ENCODE results near the gene MORN1. TPM values are rescaled to one million over a fixed set of nuclear protein-coding genes. Genes with fewer than 3 reads are reported as not detected.
A peak's percentile ranks its signal among the peaks of the same experiment; 100 is the strongest.

Gene MORN1
- total RNA-seq, 1 donor from 2014 or later, result 9.0 TPM

- no peaks in the 10 kb centered on the region for H3K9me3 ChIP-seq
- H3K4me1 ChIP-seq, result peaks cover 13% of the 10 kb centered on the region
- TF ChIP-seq CTCF (IDR thresholded peaks at IDR 0.05), result no peak
- H3K27me3 ChIP-seq, result no peaks in the 10 kb centered on the region
- no peak overlapping the region for H3K27ac ChIP-seq
- H3K36me3 ChIP-seq, result no peaks in the 10 kb centered on the region
- ATAC-seq, result no peak
- H3K4me3 ChIP-seq, result no peak overlapping the region
- DNase-seq, result no peak
- intact Hi-C loops (cut with DNase I), result no loop called here
These were observed 66.6 kb downstream of the MORN1 start for GRCh38 chr1:2324553-2325366.

- Histone ChIP-seq H3K27me3 (no peaks in the 10 kb centered on the region), H3K4me1 (peaks cover 13% of the 10 kb centered on the region), H3K4me3 (no peak overlapping the region), H3K27ac (no peak overlapping the region), H3K36me3 (no peaks in the 10 kb centered on the region), H3K9me3 (no peaks in the 10 kb centered on the region)
- intact Hi-C loops (cut with DNase I), result no loop called here
- DNase-seq, result no peak
- no peak for TF ChIP-seq CTCF (IDR thresholded peaks at IDR 0.05)
- ATAC-seq, result no peak
These were observed 67.8 kb downstream of the MORN1 start for GRCh38 chr1:2323451-2323974.

- peaks cover 13% of the 10 kb centered on the region for H3K4me1 ChIP-seq
- no peaks in the 10 kb centered on the region for H3K36me3 ChIP-seq
- DNase-seq (no peak), ATAC-seq (peak; percentile 61)
- no peaks in the 10 kb centered on the region for H3K9me3 ChIP-seq
- peak overlapping the region; percentile 85 for H3K27ac ChIP-seq
- H3K4me3 ChIP-seq, result peak overlapping the region; percentile 21
- intact Hi-C loops (cut with DNase I), result no loop called here
- no peaks in the 10 kb centered on the region for H3K27me3 ChIP-seq
- TF ChIP-seq CTCF (IDR thresholded peaks at IDR 0.05), result no peak
These were observed 68.7 kb downstream of the MORN1 start for GRCh38 chr1:2322581-2323211.

- peak; percentile 80 for DNase-seq
- Histone ChIP-seq H3K4me1 (peaks cover 13% of the 10 kb centered on the region), H3K9me3 (no peaks in the 10 kb centered on the region), H3K36me3 (no peaks in the 10 kb centered on the region), H3K27me3 (no peaks in the 10 kb centered on the region), H3K27ac (peak overlapping the region; percentile 85), H3K4me3 (peak overlapping the region; percentile 21)
- TF ChIP-seq CTCF (IDR thresholded peaks at IDR 0.05), result peak; percentile 8
- intact Hi-C loops (cut with DNase I), result no loop called here
- ATAC-seq, result peak; percentile 69
These were observed 69.2 kb downstream of the MORN1 start for GRCh38 chr1:2322065-2322571.

- intact Hi-C loops (cut with DNase I), result no loop called here
- ATAC-seq (no peak), DNase-seq (no peak)
- H3K36me3 ChIP-seq, result no peaks in the 10 kb centered on the region
- H3K9me3 ChIP-seq, result no peaks in the 10 kb centered on the region
- TF ChIP-seq CTCF (IDR thresholded peaks at IDR 0.05), result no peak
- no peaks in the 10 kb centered on the region for H3K27me3 ChIP-seq
- H3K4me3 ChIP-seq, result no peak overlapping the region
- H3K4me1 ChIP-seq, result peaks cover 19% of the 10 kb centered on the region
- peak overlapping the region; percentile 85 for H3K27ac ChIP-seq
These were observed 70.3 kb downstream of the MORN1 start for GRCh38 chr1:2320760-2321667.

All from upper lobe of right lung (tissue), 1 donor.